Testis (tissue), 3 donors: ENCODE measurements around the gene RIN1. TPM values are rescaled to one million over a fixed set of nuclear protein-coding genes. Genes with fewer than 3 reads are reported as not detected.

Experiments
- DNase-seq: peaks from one replicate; pipeline ENCODE4 v3.0.0-alpha.2; 2019
- H3K27ac ChIP-seq, 2 donors: fragments of 200-600 bp; sonication (generic); one replicate each; pipeline ENCODE4 v1.5.1; 2019
- H3K27me3 ChIP-seq: fragments of 200-600 bp; sonication (generic); one replicate; pipeline ENCODE4 v1.5.1; 2019
- H3K36me3 ChIP-seq: fragments of 200-600 bp; sonication (generic); one replicate; pipeline ENCODE4 v1.5.1; 2017; ENCODE audit warnings: low read depth; ENCODE audit errors: missing control alignments
- H3K4me1 ChIP-seq: fragments of 200-600 bp; sonication (generic); one replicate; pipeline ENCODE4 v1.5.1; 2019
- H3K4me3 ChIP-seq, 2 donors: fragments of 200-600 bp; sonication (generic); one replicate each; pipeline ENCODE4 v1.5.1; 2017 to 2019
- H3K9me3 ChIP-seq: fragments of 200-600 bp; sonication (generic); one replicate; pipeline ENCODE4 v1.5.1; 2017
- POLR2A ChIP-seq: fragments of 450-650 bp; IDR thresholded peaks from one replicate; pipeline ENCODE4 v1.6.1; 2017; ENCODE audit warnings: antibody characterized with exemption, mild to moderate bottlenecking, moderate library complexity
- WGBS, 2 donors: methylation state at CpG; one replicate each; pipeline ENCODE4 v1.1.5; 2018; 5-methylcytosine and 5-hydroxymethylcytosine counted together
- intact Hi-C: fragments of 100-400 bp; cut with DNase I; formaldehyde crosslinking; loops from one replicate; pipeline ENCODE4 v1.15.1; 2023; ENCODE audit warnings: low total_unique reads
- polyA plus RNA-seq: library from polyadenylated mRNA; stranded (reverse); fragments of 350-450 nt; fragmentation: Illumina TruSeq; extraction: RNeasy Lipid Tissue Mini Kit (QIAGEN cat#74804); gene quantifications from one replicate; pipeline ENCODE4 v1.2.3, GENCODE V29; 2014; ENCODE audit warnings: low read depth, low replicate concordance; ENCODE audit not compliant: insufficient read depth
- total RNA-seq, 2 donors: library from RNA; depleted of rRNA; stranded (reverse); fragments of >200 nt; gene quantifications; one replicate each; pipeline ENCODE4 v1.2.3, GENCODE V29; 2016
- TF ChIP-seq, protein P1 (sequence below), 3 experiments: fragments of 450-650 bp in 2 of 3; fragments of 200-600 bp in 1 of 3; sonication (generic) in 1 of 3; IDR thresholded peaks; one replicate each; pipeline ENCODE4 v1.5.1; 2016 to 2019; ENCODE audit warnings: antibody characterized with exemption in 3 of 3, mild to moderate bottlenecking in 2 of 3, moderate library complexity in 1 of 3

Gene RIN1
- total and polyA plus RNA-seq, 3 donors from 2014 or later: 4.7 to 8.5 (median 8.2) TPM

DNA sequence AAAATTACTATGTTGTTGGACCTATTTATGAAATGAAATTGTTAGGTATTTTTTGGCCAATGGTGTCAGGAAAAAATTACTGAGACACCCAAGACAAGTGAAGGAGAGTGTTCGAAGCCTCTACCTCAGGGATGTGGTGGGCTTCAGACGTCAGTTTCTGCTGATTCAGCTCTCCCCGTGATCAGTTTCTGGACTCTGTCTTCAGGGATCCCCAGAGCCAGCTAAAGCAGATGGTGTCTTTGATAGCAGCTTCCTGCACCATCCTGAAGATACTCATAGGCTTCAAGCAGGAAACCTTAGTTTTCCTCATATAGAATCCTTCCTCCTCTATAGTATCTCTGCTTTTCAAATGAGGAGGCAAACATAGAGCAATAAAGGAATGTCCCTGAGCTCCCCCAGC lies 26.8 kb downstream of the RIN1 start:
- Histone ChIP-seq H3K4me1 (peaks cover 11% of the 10 kb centered on the region), H3K27me3 (no peaks in the 10 kb centered on the region), H3K4me3 (no peak overlapping the region), H3K27ac (no peak overlapping the region), H3K36me3 (no peaks in the 10 kb centered on the region), H3K9me3 (no peaks in the 10 kb centered on the region)
- TF ChIP-seq, protein P1, sequence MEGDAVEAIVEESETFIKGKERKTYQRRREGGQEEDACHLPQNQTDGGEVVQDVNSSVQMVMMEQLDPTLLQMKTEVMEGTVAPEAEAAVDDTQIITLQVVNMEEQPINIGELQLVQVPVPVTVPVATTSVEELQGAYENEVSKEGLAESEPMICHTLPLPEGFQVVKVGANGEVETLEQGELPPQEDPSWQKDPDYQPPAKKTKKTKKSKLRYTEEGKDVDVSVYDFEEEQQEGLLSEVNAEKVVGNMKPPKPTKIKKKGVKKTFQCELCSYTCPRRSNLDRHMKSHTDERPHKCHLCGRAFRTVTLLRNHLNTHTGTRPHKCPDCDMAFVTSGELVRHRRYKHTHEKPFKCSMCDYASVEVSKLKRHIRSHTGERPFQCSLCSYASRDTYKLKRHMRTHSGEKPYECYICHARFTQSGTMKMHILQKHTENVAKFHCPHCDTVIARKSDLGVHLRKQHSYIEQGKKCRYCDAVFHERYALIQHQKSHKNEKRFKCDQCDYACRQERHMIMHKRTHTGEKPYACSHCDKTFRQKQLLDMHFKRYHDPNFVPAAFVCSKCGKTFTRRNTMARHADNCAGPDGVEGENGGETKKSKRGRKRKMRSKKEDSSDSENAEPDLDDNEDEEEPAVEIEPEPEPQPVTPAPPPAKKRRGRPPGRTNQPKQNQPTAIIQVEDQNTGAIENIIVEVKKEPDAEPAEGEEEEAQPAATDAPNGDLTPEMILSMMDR (IDR thresholded peaks at IDR 0.05): no peak
- no peak for TF ChIP-seq POLR2A
- DNase-seq: no peak
- intact Hi-C loops: no loop called here
- 62 to 74% methylated on average over 3 of the region's 3 CpGs for WGBS, 2 donors

DNA sequence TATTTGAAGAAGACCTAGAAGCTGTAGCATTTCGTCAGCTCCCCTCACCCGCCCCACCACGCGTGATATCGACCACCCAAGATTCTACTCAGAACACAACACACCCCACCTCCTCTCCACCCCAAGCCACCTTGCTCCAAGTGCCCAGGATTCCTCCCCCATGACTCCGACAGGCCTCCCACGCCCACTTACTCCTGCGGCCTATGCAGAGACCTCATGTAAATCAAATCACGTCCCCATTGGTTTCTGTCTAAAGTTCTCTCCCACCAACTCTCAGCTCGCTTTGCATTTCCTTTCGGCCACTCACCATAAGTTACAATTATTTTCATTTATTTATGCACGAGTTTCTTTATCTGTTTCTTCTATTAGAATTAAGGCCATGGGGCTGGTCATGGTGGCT lies 33.6 kb downstream of the RIN1 start:
- no peak overlapping the region for H3K4me3 ChIP-seq
- H3K4me1 ChIP-seq: no peaks in the 10 kb centered on the region
- WGBS, 2 donors: 69 to 74% methylated on average over 12 of the region's 12 CpGs
- H3K27me3 ChIP-seq: no peaks in the 10 kb centered on the region
- TF ChIP-seq, protein P1 (IDR thresholded peaks at IDR 0.05): no peak
- no peak for TF ChIP-seq POLR2A
- H3K27ac ChIP-seq: no peak overlapping the region
- DNase-seq: no peak
- no peaks in the 10 kb centered on the region for H3K36me3 ChIP-seq
- H3K9me3 ChIP-seq: no peaks in the 10 kb centered on the region
- intact Hi-C loops: no loop called here

DNA sequence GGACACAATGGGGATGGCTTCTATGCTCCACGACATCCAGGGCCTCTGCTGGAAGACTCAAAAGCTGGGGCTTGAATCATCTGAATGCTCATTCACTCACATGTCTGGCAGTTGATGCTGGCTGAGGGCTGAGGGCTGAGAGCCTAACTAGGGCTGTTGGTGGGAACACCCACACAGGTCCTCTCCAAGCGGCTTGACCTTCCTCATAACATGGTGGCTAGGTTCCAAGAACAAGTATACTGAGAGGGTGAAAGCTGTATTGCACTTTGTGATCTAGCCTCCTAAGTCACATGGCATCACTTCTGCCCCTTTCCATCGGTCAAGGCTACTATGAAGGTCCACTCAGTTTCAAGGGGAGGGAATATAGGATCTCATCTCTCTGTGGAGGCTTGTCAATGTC lies 37.0 kb downstream of the RIN1 start:
- DNase-seq: peak; percentile 53
- H3K27ac ChIP-seq: no peak overlapping the region
- H3K27me3 ChIP-seq: no peaks in the 10 kb centered on the region
- no peaks in the 10 kb centered on the region for H3K36me3 ChIP-seq
- no peak for TF ChIP-seq POLR2A
- TF ChIP-seq, protein P1 (IDR thresholded peaks at IDR 0.05): no peak
- intact Hi-C loops: no loop called here
- 41 to 47% methylated on average over 3 of the region's 3 CpGs for WGBS, 2 donors
- H3K4me1 ChIP-seq: no peaks in the 10 kb centered on the region
- no peaks in the 10 kb centered on the region for H3K9me3 ChIP-seq
- no peak overlapping the region for H3K4me3 ChIP-seq

DNA sequence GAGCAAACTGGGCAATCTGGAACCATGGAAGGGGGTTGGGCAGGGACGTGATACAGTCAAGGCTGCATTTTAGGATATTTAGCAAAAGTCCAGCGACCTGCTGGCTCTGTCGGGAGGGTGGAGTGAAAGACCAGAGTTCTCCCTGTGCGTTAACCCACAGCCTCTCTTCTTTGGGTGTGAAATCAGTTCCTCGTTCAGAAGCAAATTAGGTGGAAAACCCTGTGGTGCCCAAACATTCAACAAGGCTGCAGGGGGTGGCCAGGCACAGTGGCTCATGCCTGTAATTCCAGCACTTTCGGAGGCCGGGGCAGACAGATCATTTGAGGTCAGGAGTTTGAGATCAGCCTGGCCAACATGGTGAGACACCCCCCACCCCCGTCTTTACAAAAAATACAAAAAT lies 38.6 kb downstream of the RIN1 start:
- TF ChIP-seq, protein P1 (IDR thresholded peaks at IDR 0.05): no peak
- TF ChIP-seq POLR2A: no peak
- no peaks in the 10 kb centered on the region for H3K4me1 ChIP-seq
- no peak overlapping the region for H3K27ac ChIP-seq
- DNase-seq: no peak
- WGBS, 2 donors: 72 to 76% methylated on average over 8 of the region's 8 CpGs
- no peaks in the 10 kb centered on the region for H3K36me3 ChIP-seq
- no peaks in the 10 kb centered on the region for H3K27me3 ChIP-seq
- intact Hi-C loops: no loop called here
- no peak overlapping the region for H3K4me3 ChIP-seq
- no peaks in the 10 kb centered on the region for H3K9me3 ChIP-seq
